PFSK-1 (cell line): ENCODE measurements around the gene USB1.

Experiments
- POLR2AphosphoS5 ChIP-seq: IDR thresholded peaks from 2 replicates; pipeline ENCODE4 v1.6.1; 2012; ENCODE audit warnings: low read depth, mild to moderate bottlenecking, control low read depth, low read length, moderate library complexity
- SIN3A ChIP-seq: IDR thresholded peaks from 2 replicates; pipeline ENCODE4 v1.6.1; 2012; ENCODE audit warnings: mild to moderate bottlenecking, low read length, moderate library complexity, borderline replicate concordance; ENCODE audit not compliant: insufficient read depth
- TAF1 ChIP-seq: IDR thresholded peaks from 2 replicates; pipeline ENCODE4 v1.6.1; 2012; ENCODE audit warnings: low read length, control low read depth, borderline replicate concordance; ENCODE audit not compliant: insufficient read depth
- TF ChIP-seq, protein P1 (sequence below), 2 experiments: IDR thresholded peaks; 2 replicates each; pipeline versions ENCODE4 v1.6.1 to v1.8.0; 2011 to 2012; ENCODE audit warnings: low read depth in 2 of 2, low read length in 2 of 2, control low read depth in 1 of 2, inconsistent platforms in 1 of 2, mild to moderate bottlenecking in 1 of 2, moderate library complexity in 1 of 2; ENCODE audit not compliant: insufficient read depth in 1 of 2

DNA sequence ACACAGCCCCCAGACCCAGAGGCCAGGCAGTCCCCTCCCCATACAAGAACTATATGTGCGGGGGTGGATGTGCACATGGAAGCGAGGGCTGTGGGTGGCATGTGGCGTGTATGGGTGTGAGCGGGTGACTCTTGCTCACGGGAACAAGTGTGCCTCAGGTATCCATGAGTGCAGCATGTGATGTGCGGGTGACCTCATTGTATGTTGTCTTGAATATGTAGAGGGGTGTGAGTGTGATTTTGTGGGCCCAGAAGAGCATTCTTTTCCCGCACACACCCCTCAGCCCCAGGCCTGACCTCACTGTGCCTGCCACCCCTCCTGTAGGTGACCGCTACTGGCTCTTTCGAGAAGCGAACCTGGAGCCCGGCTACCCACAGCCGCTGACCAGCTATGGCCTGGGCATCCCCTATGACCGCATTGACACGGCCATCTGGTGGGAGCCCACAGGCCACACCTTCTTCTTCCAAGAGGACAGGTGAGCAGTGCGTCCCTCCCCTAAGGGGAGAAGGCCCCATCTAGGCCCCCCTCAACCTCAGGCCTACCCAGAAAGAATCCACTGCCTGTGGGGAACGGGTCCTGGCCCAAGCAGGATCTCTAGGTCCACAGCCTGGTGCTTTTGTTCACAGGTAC is 41.8 kb downstream of the USB1 start:
- TF ChIP-seq, protein P1, sequence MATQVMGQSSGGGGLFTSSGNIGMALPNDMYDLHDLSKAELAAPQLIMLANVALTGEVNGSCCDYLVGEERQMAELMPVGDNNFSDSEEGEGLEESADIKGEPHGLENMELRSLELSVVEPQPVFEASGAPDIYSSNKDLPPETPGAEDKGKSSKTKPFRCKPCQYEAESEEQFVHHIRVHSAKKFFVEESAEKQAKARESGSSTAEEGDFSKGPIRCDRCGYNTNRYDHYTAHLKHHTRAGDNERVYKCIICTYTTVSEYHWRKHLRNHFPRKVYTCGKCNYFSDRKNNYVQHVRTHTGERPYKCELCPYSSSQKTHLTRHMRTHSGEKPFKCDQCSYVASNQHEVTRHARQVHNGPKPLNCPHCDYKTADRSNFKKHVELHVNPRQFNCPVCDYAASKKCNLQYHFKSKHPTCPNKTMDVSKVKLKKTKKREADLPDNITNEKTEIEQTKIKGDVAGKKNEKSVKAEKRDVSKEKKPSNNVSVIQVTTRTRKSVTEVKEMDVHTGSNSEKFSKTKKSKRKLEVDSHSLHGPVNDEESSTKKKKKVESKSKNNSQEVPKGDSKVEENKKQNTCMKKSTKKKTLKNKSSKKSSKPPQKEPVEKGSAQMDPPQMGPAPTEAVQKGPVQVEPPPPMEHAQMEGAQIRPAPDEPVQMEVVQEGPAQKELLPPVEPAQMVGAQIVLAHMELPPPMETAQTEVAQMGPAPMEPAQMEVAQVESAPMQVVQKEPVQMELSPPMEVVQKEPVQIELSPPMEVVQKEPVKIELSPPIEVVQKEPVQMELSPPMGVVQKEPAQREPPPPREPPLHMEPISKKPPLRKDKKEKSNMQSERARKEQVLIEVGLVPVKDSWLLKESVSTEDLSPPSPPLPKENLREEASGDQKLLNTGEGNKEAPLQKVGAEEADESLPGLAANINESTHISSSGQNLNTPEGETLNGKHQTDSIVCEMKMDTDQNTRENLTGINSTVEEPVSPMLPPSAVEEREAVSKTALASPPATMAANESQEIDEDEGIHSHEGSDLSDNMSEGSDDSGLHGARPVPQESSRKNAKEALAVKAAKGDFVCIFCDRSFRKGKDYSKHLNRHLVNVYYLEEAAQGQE (IDR thresholded peaks at IDR 0.05; ENCODE audit: insufficient read depth in 1 of 2, low read depth in 2 of 2, low read length in 2 of 2), result no peak
- TF ChIP-seq POLR2AphosphoS5, result no peak
- no peak for TF ChIP-seq SIN3A
- TF ChIP-seq TAF1, result no peak
